OCI-LY3 (cell line): ENCODE data around the gene PID1.

Source experiments
- EZH2phosphoT487 ChIP-seq: fragments of 200-600 bp; shearing (Covaris generic); IDR thresholded peaks from 2 replicates; pipeline ENCODE4 v1.6.1; 2018; ENCODE audit warnings: antibody characterized with exemption, mixed run types, low read depth
- TF ChIP-seq, protein P1 (sequence below): fragments of 200-600, 300-600 bp; sonication (generic); IDR thresholded peaks from 2 replicates; pipeline ENCODE4 v1.5.1; 2014; ENCODE audit warnings: antibody characterized with exemption, low read length, low read depth

DNA sequence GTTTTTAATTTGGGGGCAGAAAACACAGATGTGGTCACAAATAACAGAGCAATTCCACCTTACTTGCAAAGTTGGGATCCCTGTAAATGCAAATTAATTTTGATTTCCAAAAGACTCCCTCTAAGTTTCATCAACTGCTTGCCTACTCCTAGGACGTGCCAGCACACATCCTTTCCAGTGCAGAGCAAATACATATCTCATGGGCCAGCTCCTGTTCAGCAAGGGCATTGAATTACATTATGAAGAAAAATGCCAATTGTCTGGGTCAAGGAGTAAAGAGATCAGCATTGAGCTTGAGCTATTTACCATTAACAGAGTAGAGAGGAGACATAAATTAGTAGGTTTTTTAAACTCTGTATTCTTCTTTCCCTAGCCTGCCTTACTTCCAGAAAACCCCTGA is 18.8 kb downstream of the PID1 start:
- TF ChIP-seq, protein P1, sequence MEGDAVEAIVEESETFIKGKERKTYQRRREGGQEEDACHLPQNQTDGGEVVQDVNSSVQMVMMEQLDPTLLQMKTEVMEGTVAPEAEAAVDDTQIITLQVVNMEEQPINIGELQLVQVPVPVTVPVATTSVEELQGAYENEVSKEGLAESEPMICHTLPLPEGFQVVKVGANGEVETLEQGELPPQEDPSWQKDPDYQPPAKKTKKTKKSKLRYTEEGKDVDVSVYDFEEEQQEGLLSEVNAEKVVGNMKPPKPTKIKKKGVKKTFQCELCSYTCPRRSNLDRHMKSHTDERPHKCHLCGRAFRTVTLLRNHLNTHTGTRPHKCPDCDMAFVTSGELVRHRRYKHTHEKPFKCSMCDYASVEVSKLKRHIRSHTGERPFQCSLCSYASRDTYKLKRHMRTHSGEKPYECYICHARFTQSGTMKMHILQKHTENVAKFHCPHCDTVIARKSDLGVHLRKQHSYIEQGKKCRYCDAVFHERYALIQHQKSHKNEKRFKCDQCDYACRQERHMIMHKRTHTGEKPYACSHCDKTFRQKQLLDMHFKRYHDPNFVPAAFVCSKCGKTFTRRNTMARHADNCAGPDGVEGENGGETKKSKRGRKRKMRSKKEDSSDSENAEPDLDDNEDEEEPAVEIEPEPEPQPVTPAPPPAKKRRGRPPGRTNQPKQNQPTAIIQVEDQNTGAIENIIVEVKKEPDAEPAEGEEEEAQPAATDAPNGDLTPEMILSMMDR, result no peak
- no peak for TF ChIP-seq EZH2phosphoT487
